RPMI8226 (cell line): Measurements from ENCODE around the gene FAM222B.
"Not testable (repeated sequence)": the region's sequence is repeated elsewhere in the genome, so short reads cannot be mapped to it uniquely, and the experiment has no call there.

ENCODE experiments used
- DNase-seq: peaks from one replicate; pipeline ENCODE4 v3.0.0-alpha.2; 2015

FAM222B gene, protein sequence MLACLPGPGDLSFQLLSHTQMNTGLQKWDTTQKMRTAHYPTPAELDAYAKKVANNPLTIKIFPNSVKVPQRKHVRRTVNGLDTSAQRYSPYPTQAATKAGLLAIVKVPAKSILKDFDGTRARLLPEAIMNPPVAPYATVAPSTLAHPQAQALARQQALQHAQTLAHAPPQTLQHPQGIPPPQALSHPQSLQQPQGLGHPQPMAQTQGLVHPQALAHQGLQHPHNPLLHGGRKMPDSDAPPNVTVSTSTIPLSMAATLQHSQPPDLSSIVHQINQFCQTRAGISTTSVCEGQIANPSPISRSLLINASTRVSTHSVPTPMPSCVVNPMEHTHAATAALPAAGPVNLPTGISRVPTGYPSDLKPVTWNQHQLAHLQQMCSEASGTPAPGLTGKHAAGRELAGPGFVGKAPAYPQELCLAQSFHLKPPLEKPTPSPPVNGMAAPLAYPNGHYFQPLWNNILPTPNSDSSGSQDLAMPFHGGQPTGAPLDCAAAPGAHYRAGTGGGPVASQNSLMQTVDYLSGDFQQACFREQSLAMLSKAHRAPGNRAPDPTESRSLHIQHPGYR

DNA sequence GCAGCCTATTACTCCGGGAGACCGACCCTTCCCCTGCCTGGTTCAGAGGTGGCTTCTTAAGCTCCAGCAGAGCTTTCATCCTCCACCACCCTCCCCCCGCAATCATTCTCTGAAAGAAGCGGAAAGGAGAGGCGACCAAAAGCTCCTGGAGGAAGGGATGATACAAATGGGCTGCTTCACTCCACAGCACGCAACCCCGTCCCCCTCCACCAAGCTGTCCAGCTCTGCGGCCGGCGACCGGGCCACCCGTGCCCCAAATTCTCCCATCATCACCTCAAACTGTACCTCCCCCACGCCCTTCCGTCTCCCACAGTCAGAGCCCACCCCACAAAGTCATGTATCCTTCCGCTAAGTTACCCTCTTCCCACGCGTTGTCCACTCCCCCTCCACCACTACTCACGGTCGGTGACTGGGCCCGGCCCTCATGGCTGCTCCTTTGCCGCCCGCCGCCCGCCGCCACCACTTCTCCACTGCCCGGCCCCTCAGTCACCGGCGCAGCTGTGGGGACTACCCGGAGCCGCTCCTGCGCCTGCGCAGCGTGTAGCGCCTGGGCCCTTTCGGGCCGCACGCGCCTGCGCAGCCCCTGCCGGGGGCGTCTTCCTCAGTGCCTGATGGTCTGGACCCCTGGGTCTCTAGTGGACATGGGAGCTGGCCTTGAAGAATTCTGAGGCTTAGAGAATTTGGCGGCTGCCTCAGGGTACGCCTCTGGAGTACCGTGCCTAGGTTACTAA is at the start of gene FAM222B:
TSS of gene FAM222B (minus strand) at position 509 of the 731 bp plus-strand sequence. CDS start 76,123 bp downstream, outside the sequence.
- DNase-seq = peak; percentile 91

DNA sequence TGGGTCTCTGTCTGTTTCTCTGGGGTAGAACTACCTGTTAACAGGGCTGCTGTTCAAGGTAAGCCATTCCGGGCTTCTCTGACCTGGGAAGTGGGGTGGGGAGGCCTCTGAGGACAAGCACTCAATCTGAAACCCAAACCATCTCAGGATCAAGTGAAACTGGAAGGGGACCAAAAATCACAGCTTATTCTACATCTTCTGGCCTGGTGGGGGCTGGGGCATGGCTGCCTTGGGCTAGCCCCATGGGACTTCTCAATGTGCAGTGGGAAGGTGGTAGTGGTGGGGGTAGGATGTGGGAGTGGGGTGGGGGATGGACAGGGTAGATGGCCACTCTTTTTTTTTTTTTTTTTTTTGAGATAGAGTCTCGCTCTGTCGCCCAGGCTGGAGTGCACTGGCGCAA is 49.4 kb upstream of the FAM222B start:
- peak; percentile 64 for DNase-seq

DNA sequence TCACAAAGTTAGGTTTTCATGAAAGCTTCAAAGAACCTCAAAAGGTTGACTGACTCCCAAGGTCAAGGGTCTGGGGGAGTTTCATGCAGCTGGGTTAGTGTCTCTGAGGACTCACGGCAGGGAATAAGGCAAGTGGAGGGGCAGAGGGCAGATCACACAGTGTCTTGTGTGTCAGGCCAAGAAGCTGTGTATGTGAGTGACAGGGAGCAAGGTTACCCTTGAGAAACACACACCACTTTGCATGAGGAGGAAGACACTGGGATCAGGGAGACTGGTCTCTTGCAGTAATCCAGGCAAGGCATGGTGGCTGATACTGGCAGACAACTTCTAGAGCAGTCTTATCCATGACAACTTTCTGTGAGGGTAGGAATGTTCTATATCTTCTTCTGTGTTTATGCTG is 48.6 kb upstream of the FAM222B start:
- DNase-seq = no peak

DNA sequence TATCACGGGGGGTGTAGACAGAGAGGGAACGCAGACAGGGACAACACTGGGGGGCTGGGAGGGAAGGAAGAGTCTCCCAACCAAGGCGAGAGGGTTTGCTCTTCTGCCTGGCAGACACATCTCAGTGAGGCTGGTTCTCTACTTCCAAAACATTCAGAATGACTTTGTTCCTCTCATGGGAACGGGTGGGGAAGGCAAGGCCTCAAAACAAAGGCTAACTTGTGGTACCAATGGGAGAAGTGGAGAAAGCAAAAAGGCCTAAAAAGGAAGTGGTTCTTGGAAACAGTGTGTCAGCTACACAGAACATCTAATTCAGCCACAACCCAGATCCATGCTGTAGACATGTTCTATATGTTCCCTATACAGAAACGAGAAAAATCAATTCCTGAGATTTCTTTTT is 47.4 kb upstream of the FAM222B start:
- DNase-seq = no peak

DNA sequence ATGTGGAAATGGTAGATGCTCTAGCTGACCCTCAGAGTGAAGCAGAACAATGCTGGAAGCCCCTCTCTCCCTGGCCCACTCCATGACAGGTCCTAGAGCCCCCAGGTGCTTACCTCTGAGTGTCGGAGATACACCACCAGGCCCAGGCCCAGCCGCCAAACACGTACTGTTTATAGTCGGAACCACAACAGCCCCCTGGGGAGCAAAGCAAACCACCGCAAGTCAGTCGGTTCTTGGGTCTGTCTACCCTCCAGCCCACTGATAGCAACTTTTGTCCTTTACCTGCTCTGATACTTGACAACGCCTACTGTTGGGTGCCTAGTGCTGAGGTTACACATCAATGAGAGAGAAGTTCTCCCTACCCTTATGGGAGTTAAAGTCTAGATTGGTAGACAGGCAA is 46.2 kb upstream of the FAM222B start:
- no peak for DNase-seq

DNA sequence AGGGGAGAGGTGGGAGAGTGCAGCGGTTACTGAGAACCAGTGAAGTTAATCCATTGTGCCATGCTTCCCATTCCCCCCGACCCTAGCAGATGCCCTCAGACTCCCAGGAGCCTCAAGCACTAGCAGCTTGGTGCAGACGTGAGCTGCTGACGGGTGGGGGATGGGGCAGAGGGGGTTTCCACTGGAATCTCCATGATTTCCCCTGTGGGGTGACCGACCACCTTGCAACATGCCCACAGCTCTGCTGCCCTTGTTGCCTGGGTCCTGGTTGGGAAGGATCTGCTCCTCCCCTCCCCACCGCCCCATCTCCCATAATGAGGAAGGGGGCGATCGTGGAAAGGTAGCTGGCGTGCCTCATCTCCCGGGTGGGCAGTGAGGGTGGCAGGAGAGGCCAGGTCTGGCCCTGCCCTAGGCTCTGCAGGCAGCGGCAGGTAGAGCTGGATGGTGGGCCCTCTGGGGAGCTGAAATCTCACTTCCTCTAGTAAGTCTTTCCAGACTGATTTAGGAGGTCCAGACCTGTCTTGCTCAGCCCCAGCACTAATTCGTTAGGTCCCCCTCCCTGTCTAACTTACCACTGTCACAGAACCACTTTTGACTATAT is 45.4 kb upstream of the FAM222B start:
- no peak for DNase-seq

DNA sequence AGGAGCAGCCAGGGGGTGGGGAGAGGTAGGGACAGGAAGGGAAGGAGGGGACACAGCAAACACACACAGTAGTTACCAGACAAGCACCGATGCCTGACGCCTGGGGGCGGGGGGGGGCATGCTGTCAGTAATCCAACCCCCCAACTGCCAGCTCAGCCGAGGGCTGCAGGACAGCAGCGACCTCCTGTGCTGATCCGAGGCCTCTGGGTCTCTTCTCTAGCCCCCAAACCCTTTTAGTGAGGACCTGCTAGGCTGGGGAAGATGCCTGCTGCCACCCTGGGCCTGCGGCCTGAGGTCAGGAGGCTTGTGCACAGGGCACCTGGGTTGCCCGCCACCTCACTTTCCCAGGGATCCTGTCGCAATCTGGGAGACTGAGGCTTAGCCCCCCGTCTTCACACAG is 43.4 kb upstream of the FAM222B start:
- DNase-seq = no peak

DNA sequence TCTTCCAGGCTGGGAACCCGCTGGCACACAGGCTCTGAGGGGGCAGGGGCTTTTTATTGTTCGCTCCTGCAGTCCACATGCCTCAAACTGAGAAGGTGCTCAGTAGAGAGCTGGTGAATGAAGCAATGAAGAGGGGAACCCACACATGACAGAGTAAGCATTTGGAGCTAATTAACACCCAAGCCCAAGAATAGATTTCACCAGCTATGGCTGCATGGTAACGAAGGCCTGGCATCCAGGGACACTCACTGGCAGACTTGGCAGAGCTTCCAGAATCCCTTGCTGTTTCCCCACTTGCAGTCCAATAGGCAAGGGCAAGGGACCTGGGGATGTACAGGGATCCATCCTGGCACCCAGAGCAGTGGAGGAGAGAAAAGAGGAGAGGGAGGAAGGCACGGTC is 42.8 kb upstream of the FAM222B start:
- no peak for DNase-seq

DNA sequence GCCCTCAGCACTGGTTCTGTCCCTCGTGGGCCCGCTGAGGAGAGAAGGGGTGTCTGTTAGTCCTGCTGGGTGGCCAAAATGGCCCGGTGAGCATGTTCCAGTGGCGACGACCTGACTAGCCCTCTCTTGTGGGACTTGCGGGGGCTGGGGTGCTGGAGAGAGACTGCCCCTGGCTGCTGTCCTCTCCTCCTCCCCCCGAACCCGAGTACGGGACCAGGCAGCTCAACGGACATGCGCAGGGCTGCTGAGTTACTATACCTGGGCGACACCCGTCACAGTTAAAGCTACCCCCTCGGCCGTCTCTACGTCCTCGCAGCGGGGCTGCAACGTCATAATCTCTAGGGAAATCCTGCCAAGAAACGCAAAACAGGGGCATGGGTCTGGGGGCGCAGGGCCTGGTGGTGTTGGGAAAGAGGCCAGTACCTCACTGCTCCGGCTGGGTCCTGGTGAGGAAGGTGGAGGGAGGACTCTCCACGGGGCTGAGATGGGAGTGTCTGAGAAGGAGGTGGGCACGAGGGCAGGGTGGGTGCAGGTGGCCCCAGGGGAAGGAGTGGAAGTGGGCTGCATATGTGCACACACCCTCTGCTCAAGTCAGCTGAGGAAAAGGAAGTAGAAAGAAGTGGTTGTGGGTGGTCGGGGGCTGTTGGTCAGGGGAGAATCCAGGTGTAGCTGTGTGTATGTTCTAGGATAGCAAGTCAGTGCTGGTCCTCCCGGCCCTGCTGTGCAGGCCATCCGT is 41.5 kb upstream of the FAM222B start:
- no peak for DNase-seq

DNA sequence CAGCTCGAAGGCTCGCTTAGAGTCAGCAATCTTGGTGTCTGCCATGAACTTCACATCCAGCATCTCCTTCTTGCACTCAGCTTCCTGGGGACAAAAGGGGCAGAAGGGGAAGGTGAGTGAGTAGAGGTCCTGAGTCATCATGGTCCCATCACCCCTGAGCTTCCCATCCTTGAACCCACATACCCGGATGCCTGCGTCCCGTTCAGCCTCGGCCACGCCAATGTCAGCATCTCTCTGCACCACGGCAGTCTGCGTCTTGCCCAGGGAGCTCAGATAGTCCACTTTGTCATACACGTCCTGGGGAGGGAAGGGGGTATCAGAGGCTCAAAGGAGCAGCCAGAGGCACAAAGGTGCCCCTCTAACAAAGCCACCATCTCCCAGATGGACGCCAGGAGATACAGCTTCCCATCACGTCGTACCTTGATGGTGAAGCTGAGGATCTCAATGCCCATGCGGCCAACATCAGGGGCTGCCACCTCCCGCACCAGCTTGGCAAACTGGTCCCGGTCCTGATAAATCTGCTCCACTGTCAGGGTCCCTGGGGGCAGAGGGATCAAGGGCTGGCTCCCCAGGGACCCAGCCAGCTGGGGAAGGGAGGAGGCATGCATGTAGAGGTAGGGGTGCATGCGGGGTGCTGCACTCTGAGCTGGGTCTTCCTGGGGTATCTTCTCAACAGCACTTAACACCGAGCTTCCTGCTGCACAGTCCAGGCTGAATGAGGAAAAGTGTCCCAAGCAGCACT is 39.7 kb upstream of the FAM222B start:
- DNase-seq = no peak

DNA sequence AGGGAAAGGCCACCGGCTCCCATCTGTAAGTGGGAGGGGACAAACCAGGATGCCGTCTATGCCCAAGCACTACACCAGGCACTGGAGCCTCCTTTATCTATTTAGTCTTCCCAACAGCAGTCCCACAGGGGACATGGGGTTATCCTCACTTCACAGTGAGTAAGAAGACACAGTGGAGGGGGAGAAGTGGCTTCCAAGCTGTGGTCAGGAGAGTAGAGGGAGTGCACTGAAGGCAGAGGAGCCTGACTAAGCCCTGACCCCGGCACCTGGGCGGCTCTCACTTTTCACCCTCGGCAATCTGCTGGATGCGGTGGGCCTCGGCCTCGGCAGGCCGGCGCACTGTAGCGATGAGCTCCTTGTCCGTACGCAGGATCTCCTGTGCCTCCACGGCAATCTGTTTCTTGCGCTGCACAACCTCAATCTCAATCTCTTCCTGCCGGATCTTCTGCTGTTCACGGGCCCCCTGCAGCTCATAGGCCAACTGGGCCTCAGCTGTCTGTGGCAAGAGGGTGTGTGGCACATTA is 39.0 kb upstream of the FAM222B start:
- DNase-seq = no peak

DNA sequence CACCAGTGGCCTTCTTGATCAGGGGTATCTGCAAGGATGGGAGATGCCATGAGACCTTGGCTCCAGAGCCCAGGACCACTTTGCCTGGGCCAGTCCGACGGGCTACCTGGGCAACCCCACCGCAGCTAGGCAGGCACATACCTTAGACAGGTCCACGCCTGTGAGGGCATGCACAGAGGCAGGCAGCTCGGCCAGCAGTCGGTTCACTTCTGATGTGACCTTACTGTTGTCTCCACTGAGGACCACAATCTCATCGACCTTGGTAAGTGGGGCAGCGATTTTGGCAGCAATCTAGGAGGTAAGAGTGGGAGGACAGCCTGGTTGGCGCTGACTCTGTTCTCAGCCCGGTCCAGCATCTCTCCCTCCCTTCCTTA is 38.0 kb upstream of the FAM222B start:
- no peak for DNase-seq

DNA sequence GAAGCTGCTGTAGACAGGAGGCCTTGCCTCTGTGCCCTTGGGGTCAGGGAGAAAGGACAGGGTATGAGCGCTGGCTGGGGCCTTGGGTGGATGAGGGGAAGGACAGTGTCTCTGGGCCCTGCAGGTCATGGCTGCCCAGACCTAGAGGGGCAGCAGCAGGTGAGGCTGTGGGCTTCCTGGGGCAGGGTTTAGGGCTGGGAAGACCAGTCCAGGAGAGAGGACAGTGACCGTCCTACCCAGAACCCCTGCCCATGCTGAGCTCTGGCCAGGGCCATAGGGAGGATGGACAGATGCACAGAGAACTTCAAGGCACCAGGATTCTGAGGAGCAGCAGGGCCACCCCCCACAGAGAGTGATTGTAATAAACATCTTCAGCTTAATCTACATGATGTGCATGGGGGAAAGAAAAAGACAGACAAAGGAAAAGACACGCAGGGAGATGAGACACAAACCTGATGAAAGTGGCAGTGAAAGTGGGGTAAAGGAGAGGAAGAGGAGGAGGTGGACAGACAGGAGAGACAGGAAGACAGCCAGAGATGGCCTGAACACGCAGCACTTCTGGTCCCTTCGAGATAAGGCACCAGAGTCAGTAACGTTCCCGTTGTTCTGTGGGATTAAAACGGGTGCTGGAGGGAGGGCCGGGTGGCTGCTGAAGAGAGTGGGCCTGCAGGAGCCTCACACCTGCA is 37.4 kb upstream of the FAM222B start:
- DNase-seq = no peak

DNA sequence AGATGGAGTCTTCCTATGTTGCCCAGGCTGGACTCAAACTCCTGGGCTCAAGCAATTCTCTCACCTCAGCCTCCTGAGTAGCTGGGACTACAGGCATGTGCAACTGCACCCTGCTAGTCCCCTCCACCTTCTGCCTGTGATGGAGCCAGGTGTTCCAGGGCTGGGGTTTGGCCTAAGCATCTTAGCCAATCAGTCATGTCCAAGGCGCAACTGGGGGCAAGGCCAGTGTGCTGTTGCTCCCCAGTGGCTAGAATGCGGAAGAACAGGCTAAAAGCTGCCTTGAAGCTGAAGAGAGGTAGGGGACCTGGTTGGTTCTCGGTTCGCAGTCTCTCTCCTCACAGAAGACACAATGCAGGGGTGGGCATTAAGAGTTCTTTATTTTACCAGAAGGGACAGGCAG is 36.4 kb upstream of the FAM222B start:
- peak; percentile 66 for DNase-seq

DNA sequence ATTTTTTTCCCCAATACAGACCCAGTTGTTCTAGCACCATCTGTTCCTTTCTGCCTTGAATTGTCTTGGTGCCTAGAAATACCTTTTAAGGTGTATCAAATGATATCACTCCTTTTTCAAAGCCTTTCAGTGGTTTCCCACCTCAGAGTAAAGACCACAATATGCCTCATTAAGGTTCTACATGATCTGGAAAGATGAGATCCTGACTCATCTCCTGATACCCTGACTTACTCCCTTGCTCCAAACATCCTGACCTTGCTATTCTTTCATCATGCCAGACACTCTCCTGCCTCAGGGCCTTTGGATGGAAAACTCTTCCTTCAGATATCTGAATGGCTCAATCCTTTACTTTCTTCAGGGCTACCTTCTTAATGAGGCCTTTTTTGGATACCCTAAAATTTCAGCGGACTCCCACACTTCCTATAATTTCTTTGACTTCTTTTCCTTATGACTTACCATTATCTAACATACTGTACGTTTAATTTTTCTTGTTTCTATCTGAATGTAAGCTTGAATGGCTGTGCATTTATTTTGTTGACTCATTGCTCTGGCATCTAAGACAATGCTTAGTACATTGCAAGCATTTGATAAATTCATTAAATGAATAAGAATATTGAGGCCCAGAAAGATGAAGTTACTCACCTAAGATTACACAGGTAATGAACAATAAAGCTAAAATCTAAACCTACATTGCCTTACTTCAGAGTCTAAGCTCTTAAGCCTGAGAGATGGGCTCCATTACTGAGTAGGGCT is 35.7 kb upstream of the FAM222B start:
- DNase-seq = no peak

DNA sequence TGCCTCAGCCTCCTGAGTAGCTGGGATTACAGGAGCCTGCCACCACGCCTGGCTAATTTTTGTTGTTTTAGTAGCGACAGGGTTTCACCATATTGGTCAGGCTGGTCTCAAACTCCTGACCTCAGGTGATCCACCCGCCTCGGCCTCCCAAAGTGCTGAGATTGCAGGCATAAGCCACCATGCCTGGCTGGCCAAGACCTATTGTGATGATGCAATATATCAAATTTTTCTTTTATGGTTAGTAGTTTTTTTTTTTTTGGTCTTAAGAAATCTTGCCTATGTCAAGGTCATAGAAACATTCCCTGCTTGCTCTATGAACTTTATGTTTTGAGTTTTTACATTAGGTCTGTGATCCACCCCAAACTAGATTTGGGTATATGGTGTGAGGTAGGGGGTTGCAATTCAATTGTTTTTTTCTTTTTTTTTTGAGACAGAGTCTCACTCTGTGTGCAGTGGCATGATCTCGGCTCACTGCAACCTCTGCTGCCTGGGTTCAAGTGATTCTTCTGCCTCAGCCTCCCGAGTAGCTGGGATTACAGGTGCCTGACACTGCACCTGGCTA is 34.6 kb upstream of the FAM222B start:
- not testable (repeated sequence) for DNase-seq

DNA sequence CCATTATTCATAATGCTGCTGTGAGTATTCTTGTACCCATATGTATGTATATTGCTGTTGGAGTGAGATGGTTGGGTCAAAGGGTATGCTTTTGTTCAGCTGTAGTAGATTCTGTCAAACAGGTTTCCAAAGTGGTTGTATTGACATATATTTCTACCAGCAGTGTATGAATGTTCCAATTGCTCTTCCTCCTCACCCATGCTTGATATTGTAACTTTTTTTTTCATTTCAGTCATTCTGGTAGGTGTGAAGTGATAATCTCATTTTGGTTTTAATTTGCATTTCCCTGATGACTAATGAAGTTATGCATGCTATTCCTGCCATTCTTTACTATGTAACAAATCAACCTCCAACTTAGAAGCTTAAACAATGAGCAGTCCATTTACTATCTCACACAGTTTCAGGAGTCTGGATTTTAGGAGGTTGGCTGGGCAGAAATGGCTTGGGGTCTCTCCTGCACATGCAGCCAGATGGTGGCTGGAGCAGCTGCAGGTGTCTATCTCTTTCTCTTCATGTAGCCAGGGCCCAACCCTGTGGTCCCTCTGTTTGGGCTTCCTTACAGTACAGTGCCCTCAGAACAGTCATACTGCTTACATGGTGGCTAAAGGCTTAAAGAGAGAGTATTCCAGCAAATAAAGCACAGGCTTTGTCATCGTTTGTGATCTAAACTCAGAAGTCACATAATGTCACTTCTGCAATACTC is 33.4 kb upstream of the FAM222B start:
- no peak for DNase-seq

DNA sequence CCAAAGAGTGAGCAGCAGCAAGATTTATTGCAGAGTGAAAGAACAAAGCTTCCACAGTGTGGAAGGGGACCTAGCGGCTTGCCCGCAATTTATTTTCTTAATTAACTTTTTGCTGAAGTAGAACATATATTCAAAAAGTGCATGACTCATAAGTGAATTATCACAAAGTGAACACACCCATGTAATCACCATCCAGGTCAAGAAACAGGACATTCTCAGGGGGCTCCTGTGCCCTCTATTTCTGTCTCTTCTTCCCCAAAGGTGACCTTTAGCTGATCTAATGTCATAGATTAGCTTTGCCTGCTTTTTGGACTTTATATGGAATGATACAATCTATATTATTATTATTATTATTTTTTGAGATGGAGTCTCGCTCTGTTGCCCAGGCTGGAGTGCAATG is 32.2 kb upstream of the FAM222B start:
- DNase-seq = no peak

DNA sequence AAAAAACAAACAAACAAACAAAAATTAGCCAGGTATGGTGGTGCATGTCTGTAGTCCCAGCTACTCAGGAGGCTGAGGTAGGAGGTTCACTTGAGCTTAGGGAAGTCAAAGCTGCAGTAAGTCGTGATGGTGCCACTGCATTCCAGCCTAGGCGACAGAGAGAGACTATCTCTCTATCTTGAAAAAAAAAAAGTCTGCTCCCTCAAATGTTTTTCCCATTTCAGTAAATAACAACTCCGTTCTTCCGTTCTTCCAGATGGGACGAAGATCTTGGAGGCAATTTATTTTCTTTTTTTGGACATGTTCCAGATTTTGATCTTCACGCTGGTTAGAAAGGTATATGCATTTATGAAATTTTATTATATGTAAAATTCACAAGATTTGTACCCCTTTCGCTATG is 31.2 kb upstream of the FAM222B start:
- no peak for DNase-seq
